ENCODE results near the gene B3GNT5.

DNA sequence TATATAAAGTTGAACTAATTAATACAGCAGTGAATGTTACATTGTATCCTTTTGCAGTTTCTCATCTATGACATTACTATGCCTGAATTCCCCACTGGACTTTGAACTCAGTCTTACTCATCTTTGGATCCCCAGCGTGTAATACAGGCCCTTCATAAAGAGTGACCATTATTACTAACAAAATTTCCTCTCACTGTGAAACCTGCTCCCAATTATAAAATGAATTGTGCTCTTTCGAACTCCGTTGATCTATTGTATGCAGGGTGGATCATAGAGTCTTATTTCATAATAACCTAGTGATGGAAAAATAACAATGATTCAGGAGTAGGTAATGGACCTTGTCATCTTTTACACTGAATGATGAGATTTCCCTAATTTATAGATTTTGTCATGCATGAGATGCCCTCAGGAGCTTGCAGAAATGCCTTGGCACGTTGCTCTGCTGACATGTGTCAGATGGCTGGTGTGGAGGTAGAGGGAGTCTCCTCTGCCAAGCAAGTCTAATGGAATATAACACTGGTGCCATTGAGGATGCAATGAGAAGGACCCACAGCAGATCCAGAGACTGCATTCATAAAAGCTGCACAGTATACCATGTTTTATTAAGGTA, 25.5 kb downstream of the B3GNT5 start:
- TF ChIP-seq, protein P1, sequence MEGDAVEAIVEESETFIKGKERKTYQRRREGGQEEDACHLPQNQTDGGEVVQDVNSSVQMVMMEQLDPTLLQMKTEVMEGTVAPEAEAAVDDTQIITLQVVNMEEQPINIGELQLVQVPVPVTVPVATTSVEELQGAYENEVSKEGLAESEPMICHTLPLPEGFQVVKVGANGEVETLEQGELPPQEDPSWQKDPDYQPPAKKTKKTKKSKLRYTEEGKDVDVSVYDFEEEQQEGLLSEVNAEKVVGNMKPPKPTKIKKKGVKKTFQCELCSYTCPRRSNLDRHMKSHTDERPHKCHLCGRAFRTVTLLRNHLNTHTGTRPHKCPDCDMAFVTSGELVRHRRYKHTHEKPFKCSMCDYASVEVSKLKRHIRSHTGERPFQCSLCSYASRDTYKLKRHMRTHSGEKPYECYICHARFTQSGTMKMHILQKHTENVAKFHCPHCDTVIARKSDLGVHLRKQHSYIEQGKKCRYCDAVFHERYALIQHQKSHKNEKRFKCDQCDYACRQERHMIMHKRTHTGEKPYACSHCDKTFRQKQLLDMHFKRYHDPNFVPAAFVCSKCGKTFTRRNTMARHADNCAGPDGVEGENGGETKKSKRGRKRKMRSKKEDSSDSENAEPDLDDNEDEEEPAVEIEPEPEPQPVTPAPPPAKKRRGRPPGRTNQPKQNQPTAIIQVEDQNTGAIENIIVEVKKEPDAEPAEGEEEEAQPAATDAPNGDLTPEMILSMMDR (IDR thresholded peaks at IDR 0.05), result no peak
- TF ChIP-seq POLR2A (IDR thresholded peaks at IDR 0.05), result no peak

Measured in testis (tissue), 2 donors.